ENCODE data around the gene DISC1.

The DISC1 gene

GRCh38 chr1:232017759-232018158 lies 391.2 kb downstream of the DISC1 start:
- in situ Hi-C loops (cut with MboI; ENCODE audit: low sequenced_read_pairs), result no loop called here

- in situ Hi-C loops (cut with MboI; ENCODE audit: low sequenced_read_pairs), result no loop called here
Measured at GRCh38 chr1:232018231-232019025, 391.8 kb downstream of the DISC1 start.

DNA sequence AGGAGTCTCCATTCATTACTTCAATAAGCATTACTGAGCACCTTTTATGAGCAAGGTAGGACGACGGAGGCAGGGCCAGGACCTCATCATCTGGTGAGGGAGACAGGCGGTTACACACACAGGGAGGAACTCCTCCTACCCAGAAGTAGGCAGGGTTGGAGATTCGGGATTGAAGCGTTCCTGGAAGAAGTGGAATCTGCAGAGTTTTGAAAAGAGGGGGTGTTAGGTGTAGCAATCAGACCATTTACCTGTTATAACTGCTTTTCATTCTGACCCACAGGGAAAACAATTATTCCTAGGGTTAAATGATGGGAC lies 392.4 kb downstream of the DISC1 start:
- in situ Hi-C loops (cut with MboI; ENCODE audit: low sequenced_read_pairs), result no loop called here

GRCh38 chr1:232020352-232020751 lies 393.8 kb downstream of the DISC1 start:
- in situ Hi-C loops (cut with MboI; ENCODE audit: low sequenced_read_pairs), result no loop called here

GRCh38 chr1:232029315-232029714 lies 402.7 kb downstream of the DISC1 start:
- in situ Hi-C loops (cut with MboI; ENCODE audit: low sequenced_read_pairs), result no loop called here

- in situ Hi-C loops (cut with MboI; ENCODE audit: low sequenced_read_pairs), result no loop called here
Measured at GRCh38 chr1:232031156-232031555, 404.6 kb downstream of the DISC1 start.

DNA sequence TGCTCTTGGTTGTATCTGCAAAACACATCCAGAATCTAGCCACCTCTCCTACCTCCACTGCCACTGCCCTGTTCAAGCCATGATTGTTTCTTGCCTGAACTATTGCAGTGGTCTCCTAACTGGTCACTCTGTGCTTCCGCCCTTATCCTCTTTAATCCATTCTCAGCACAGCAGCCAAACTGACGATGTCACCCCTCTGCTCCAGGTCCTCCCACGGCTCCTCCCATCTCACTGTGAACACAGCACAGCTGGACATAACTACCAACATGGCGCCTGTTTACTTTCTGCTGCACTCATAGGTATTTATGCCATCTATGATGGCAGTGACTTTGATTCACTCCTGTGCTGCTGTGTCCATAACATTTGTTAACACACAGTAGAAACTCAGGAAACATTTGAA lies 406.7 kb downstream of the DISC1 start:
- in situ Hi-C loops (cut with MboI; ENCODE audit: low sequenced_read_pairs), result no loop called here

GRCh38 chr1:232034556-232034955 lies 408.0 kb downstream of the DISC1 start:
- in situ Hi-C loops (cut with MboI; ENCODE audit: low sequenced_read_pairs), result no loop called here

DNA sequence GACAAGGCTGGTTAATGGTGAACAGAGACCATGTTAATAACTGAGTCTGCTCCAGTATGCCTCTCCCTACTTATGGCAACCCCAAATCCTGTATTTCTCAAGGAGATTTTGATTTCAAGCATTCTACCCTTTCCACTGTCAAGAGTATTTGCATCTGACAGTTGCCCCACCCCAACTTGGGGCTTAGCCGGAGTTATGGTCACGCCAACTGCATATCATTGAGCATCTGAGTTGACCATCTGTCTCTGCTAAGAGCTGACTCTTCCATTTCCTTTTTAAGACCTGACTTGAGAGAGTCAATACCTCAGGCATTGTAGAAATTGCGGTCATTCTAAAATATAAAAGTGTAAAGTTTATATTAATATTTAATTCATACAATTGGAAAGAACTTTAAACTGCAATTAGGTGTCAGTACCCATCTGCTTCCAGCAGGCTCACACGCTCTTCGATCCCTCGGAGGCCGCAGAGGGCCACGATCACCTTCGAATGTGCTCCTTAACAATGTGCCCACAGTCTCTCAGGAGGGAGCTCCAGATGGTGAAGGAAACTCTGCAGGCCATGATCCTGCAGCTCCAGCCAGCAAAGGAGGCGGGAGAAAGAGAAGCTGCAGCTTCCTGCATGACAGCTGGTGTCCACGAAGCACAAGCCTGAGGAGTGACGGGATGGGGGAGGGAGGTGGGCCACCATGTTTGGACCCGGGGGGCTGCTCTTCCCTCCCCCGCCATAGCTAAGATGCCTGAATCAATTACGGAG lies 409.8 kb downstream of the DISC1 start:
- in situ Hi-C loops (cut with MboI; ENCODE audit: low sequenced_read_pairs), result no loop called here

GRCh38 chr1:232037774-232038388 lies 411.3 kb downstream of the DISC1 start:
- in situ Hi-C loops (cut with MboI; ENCODE audit: low sequenced_read_pairs), result no loop called here

DNA sequence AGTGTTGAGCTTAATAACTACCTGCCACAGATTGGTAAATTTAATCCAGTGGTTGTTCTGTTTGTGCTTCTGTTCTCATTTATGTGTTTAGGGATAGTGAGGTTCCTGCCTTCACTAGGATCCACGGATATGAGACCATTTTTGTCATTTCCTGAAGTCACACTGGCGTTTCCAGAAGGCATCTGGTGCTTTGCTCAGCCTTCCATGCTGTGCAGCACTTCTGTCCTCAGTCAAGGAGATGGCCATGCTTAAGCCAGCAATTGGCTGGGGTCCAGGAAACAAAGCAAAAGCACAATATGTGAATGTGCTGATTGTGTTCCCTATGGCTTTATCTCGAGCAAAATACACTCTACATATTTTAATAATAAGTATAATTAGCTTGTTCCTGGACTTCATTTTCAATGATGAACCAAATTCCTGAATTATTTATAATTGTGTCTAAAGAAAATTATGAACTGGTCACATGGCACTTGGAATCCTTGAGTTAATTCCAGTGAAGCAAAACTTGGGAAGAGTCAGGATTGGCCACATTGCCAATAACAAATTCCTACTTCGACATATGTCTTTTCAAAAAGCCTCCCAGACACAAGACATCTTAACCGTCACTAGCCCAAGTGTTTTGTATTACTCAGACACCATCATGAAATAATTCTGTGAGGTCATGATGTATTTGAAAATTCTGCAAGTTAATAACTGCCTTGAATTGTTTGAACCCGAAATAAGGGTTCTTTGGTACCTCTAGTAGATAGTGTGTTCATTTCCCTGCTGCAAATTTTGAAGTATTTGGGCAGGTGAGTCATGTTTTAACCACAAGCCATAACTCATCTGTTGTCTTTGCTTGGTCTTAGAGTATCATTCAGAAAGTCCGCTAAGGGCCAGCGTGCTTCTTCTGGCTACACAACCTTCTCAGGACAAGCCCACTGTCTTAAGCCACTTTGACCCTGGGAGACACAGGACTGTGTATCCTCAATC lies 412.4 kb downstream of the DISC1 start:
- in situ Hi-C loops (cut with MboI; ENCODE audit: low sequenced_read_pairs), result no loop called here

DNA sequence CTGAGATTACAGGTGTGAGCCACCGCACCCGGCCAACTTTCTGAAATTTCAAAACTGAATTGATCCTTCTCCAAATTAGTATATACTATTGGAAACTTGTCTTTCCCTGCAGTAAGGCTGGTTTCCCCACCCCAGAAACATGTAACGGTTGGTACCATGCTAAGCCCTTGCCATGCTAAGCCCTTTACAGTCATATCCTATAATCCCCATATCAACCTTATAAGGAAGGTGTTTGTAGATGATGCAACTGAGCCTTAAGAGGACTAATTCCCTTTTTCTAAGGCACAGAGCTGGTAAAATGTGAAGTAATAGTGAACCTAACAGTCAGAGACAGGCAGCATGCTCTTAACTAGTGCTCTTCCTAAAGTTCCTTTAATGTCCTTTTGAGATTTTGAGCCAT lies 413.7 kb downstream of the DISC1 start:
- in situ Hi-C loops (cut with MboI; ENCODE audit: low sequenced_read_pairs), result no loop called here

GRCh38 chr1:232044728-232045127 lies 418.1 kb downstream of the DISC1 start:
- in situ Hi-C loops (cut with MboI; ENCODE audit: low sequenced_read_pairs), result no loop called here

- in situ Hi-C loops (cut with MboI; ENCODE audit: low sequenced_read_pairs), result no loop called here
Measured at GRCh38 chr1:232045139-232045994, 418.8 kb downstream of the DISC1 start.

DNA sequence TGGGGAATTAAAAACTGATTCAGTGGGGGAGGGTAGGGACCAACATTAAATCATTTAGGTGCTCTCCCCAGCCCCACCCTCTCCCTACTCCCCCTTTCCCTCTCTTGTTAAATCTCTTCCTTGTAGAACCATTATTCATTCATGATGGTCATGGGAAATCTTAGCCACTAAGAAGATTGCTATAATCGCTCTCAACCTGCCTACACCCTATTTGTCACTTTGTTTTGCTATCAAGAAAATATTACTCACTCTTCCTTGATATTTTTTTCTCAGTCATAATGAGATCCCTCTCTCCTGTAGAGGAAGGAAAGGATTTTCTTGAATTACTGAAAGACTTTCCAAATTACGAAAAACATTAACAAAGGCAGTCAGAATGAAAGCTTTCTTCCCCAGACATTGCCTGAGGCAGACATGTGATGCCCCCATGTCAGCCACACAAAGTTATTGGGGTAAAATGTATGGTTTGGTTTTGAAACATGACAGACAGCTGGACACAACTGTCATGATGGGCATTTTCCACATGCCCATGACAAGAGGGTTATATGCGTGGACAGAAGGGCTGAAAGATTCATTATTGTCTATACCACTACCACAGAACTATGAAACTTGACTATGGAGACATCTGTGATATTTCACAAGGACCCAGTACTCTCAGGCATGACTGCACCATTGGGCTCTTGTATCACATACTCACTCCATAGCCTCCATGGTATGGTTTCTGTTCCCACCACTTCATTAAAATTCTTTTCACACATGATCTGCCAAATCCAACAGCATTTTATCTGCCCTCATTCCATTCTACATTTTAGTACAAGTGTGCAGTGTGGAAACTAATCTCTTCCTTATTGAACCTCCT lies 420.1 kb downstream of the DISC1 start:
- in situ Hi-C loops (cut with MboI; ENCODE audit: low sequenced_read_pairs), result no loop called here

- in situ Hi-C loops (cut with MboI; ENCODE audit: low sequenced_read_pairs), result no loop called here
Measured at GRCh38 chr1:232047473-232047872, 420.9 kb downstream of the DISC1 start.

- in situ Hi-C loops (cut with MboI; ENCODE audit: low sequenced_read_pairs), result no loop called here
Measured at GRCh38 chr1:232048481-232048880, 421.9 kb downstream of the DISC1 start.

DNA sequence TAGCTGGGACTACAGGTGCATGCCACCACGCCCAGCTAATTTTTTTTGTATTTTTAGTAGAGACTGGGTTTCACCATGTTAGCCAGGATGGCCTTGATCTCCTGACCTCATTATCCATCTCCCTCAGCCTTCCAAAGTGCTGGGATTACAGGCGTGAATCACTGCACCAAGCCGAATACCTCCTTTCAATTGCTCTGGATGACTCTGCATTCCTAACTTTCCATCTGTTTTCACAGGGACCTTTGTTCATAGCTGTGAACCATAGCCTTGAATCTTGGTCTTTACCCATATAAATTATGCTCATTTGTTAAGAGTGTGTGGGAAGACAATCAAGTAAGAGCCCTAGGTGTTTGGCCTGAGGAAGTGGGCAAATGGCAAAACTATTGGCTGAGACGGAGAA lies 422.7 kb downstream of the DISC1 start:
- in situ Hi-C loops (cut with MboI; ENCODE audit: low sequenced_read_pairs), result no loop called here
